Right lobe of liver (tissue), 4 donors: ENCODE results near the gene ZBTB7C.

ENCODE experiments used
- CTCF ChIP-seq, 4 donors: fragments of 200-600 bp in 3 of 4; fragments of 450-650 bp in 1 of 4; IDR thresholded peaks; one replicate each; pipeline versions ENCODE4 v1.5.1 to v1.8.0; 2016 to 2022; ENCODE audit warnings: antibody characterized with exemption in 4 of 4, mild to moderate bottlenecking in 2 of 4
- POLR2A ChIP-seq: fragments of 450-650 bp; IDR thresholded peaks from one replicate; pipeline ENCODE4 v1.6.1; 2017; ENCODE audit warnings: antibody characterized with exemption, mild to moderate bottlenecking
- donor health status: DM: no; HTN: no; CAD: no.
- donor health status: DM: no; HTN: no; CAD: no.
- donor health status: DM: no; HTN: yes; CAD: no.

- TF ChIP-seq POLR2A (no peak), CTCF (IDR thresholded peaks at IDR 0.05) (no peak)
Observed at GRCh38 chr18:47990981-47991380, 418.2 kb downstream of the ZBTB7C start.
